Neural crest cell (in vitro differentiated cells): ENCODE results near the gene CRIM1. TPM values are rescaled to one million over a fixed set of nuclear protein-coding genes. Genes with fewer than 3 reads are reported as not detected.

ENCODE experiments used
- DNase-seq: peaks from one replicate; pipeline ENCODE4 v3.0.0; 2021; ENCODE audit warnings: low read depth, mixed read lengths, low spot score
- H3K27ac Mint-ChIP-seq: one replicate; pipeline ENCODE4 v1.8.0; 2021; ENCODE audit warnings: mild to moderate bottlenecking, mixed read lengths; ENCODE audit not compliant: unreplicated experiment
- H3K27me3 Mint-ChIP-seq: 2 replicates; pipeline ENCODE4 v1.8.0; 2021; ENCODE audit warnings: low read depth, mild to moderate bottlenecking, mixed read lengths
- H3K36me3 Mint-ChIP-seq: 2 replicates; pipeline ENCODE4 v1.8.0; 2021; ENCODE audit warnings: low read depth, mild to moderate bottlenecking, mixed read lengths
- H3K4me1 Mint-ChIP-seq: 2 replicates; pipeline ENCODE4 v1.8.0; 2021; ENCODE audit warnings: mixed read lengths
- H3K4me3 Mint-ChIP-seq: one replicate; pipeline ENCODE4 v1.8.0; 2021; ENCODE audit warnings: mild to moderate bottlenecking, mixed read lengths
- H3K9me3 Mint-ChIP-seq: 2 replicates; pipeline ENCODE4 v1.8.0; 2021; ENCODE audit warnings: mixed read lengths
- total RNA-seq: library from RNA; stranded (reverse); gene quantifications from 2 replicates; pipeline ENCODE4 v1.2.1, GENCODE V29; 2021
- TF ChIP-seq, protein P1 (sequence below): fragments of 200-600 bp; sonication (generic); conservative IDR thresholded peaks from 2 replicates; pipeline ENCODE4 v1.5.0; 2021; ENCODE audit warnings: antibody characterized with exemption, mild to moderate bottlenecking

The CRIM1 gene
- total RNA-seq, 1 donor from 2014 or later = 13.8 TPM

DNA sequence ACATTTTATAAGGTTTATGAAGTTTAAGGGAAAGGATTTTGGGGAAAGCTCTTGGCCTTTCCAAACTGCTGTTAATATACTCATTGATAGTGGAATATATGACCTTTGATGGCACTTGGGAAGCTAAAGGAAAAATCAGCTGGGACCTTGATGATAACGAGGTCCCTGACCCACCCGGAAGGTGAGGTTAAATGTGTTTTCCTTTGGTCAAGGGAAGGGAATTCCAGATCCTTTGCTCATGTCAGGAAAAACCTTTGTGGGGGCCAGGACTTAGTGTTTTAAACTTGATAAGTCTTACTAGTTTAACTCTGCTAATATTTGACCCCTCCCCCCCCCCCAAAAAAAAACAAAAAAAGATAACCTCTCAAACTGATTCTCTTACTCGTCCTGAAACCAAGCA, 50.7 kb downstream of the CRIM1 start:
- no peaks in the 10 kb centered on the region for H3K36me3 Mint-ChIP-seq
- no peaks in the 10 kb centered on the region for H3K27me3 Mint-ChIP-seq
- no peak overlapping the region for H3K4me3 Mint-ChIP-seq
- peaks cover 4% of the 10 kb centered on the region for H3K4me1 Mint-ChIP-seq
- H3K9me3 Mint-ChIP-seq = no peaks in the 10 kb centered on the region
- no peak for DNase-seq
- no peak overlapping the region for H3K27ac Mint-ChIP-seq
- TF ChIP-seq, protein P1, sequence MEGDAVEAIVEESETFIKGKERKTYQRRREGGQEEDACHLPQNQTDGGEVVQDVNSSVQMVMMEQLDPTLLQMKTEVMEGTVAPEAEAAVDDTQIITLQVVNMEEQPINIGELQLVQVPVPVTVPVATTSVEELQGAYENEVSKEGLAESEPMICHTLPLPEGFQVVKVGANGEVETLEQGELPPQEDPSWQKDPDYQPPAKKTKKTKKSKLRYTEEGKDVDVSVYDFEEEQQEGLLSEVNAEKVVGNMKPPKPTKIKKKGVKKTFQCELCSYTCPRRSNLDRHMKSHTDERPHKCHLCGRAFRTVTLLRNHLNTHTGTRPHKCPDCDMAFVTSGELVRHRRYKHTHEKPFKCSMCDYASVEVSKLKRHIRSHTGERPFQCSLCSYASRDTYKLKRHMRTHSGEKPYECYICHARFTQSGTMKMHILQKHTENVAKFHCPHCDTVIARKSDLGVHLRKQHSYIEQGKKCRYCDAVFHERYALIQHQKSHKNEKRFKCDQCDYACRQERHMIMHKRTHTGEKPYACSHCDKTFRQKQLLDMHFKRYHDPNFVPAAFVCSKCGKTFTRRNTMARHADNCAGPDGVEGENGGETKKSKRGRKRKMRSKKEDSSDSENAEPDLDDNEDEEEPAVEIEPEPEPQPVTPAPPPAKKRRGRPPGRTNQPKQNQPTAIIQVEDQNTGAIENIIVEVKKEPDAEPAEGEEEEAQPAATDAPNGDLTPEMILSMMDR = no peak

DNA sequence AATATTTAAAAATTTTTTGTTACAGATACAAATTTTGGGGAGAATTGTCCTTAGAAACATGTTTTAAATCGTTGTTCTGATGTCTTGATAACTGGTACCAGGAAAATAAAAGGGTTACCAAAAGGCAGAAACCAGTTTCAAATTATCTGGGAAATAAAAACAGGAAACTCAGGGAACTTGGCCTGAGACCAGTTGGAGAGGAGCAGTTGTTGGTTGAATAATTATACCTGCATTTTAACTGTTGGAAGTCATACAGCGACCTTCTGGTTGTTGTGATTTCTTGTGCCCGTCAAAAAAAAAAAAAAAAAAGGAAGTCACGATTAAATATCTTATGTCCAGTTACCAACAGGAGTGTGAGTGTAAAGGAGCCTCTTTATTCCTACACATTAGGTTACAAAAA, 51.8 kb downstream of the CRIM1 start:
- TF ChIP-seq, protein P1 = no peak

DNA sequence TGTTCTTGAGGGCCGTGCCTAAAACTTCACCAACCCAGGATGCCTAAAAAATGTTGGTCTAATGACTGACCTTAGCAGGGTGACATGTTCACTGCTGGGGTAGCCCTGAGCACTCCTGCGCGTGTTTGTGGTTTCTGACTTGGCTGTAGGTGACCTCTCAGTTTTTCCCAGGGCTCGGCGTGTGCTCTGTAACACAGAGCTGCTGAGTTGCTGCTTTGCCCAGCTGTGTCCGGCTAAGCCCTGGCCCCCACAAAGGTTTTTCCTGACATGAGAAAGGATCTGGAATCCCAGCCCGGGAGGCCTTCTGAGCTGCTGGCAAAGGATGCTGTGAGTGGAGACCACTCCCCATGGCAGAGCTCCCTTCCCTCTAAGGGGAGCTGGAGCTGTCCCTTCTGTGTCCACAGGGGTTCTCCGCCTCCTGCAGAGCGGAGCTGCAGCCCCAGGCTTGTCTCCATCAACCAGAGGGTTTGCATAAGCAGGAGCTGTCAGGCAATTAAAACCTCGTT, 52.7 kb downstream of the CRIM1 start:
- H3K27ac Mint-ChIP-seq = no peak overlapping the region
- no peak for DNase-seq
- no peak overlapping the region for H3K4me3 Mint-ChIP-seq
- peaks cover 16% of the 10 kb centered on the region for H3K4me1 Mint-ChIP-seq
- TF ChIP-seq, protein P1 = no peak
- no peaks in the 10 kb centered on the region for H3K9me3 Mint-ChIP-seq
- no peaks in the 10 kb centered on the region for H3K27me3 Mint-ChIP-seq
- H3K36me3 Mint-ChIP-seq = no peaks in the 10 kb centered on the region

More for the DNA sequence above, 51.8 kb downstream of the CRIM1 start:
- H3K9me3 Mint-ChIP-seq = no peaks in the 10 kb centered on the region
- H3K36me3 Mint-ChIP-seq = no peaks in the 10 kb centered on the region
- no peaks in the 10 kb centered on the region for H3K27me3 Mint-ChIP-seq
- peak overlapping the region; percentile 69 for H3K27ac Mint-ChIP-seq
- DNase-seq = no peak
- H3K4me3 Mint-ChIP-seq = no peak overlapping the region
- peaks cover 9% of the 10 kb centered on the region for H3K4me1 Mint-ChIP-seq

DNA sequence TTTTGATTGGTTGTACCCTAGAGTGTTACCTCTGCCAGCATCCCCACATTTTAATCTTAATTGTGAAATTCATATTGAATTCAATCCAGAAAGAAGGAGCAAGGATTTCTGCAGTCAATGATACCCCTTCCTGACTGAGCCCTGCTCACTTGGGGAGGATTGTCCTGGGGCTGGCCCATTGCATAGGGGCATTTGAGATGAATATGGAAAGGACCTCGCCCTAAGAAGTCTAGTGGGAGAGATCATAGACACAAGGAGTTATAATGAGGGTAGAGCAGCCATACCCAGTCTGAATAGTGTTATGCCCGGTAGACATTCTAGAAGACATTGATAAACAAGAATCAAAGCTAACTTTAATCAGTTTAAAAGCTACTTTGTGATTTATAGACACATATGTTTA, 53.8 kb downstream of the CRIM1 start:
- Mint-ChIP-seq H3K9me3 (no peaks in the 10 kb centered on the region), H3K4me3 (no peak overlapping the region), H3K27me3 (no peaks in the 10 kb centered on the region), H3K27ac (no peak overlapping the region), H3K36me3 (no peaks in the 10 kb centered on the region), H3K4me1 (peaks cover 21% of the 10 kb centered on the region)
- TF ChIP-seq, protein P1 = no peak
- no peak for DNase-seq

DNA sequence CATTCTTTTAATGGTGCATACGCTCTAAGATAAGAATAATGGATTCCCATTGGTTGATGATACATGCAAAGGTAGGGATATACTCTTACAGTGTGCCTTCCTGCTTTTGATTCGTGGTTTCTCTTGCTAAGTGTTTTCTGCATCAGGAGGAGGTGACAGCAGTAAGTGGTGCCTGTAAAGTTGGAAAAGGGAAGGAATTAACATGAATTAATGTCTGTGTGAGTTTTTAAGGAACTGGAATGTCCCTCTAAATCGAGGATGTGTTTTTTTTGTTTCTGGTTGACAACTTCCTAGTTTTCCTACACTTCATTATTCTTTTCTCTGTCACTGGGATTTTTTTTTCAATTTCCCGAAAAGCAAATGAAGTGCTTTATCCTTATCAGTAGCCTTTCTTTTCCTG, 54.4 kb downstream of the CRIM1 start:
- TF ChIP-seq, protein P1 = no peak
- Mint-ChIP-seq H3K9me3 (no peaks in the 10 kb centered on the region), H3K27me3 (no peaks in the 10 kb centered on the region), H3K27ac (no peak overlapping the region), H3K36me3 (no peaks in the 10 kb centered on the region), H3K4me3 (no peak overlapping the region), H3K4me1 (peaks cover 25% of the 10 kb centered on the region)
- no peak for DNase-seq
